Frontal cortex (tissue), 4 donors: ENCODE measurements around the gene TBC1D3B. TPM values are rescaled to one million over a fixed set of nuclear protein-coding genes. Genes with fewer than 3 reads are reported as not detected.
"Not testable (repeated sequence)": the region's sequence is repeated elsewhere in the genome, so short reads cannot be mapped to it uniquely, and the experiment has no call there.

Source experiments
- DNase-seq, 2 donors: peaks; one replicate each; pipeline ENCODE4 v3.0.0; 2012; ENCODE audit warnings: low spot score in 2 of 2
- FAIRE-seq: peaks from 2 replicates; lab custom pipeline; 2012; peaks lifted over from hg19 to GRCh38; lab: Jason Lieb, UNC
- total RNA-seq: library from RNA; depleted of rRNA; stranded (reverse); fragments of >200 nt; gene quantifications from one replicate; pipeline ENCODE4 v1.2.3, GENCODE V29; 2014
- donor health status: control.
- donor health status: control.
- donor health status: control.

The TBC1D3B gene
- total RNA-seq, 1 donor from 2014 or later = 1.6 TPM

GRCh38 chr17:36203335-36203734 is 26.9 kb upstream of the TBC1D3B start:
- FAIRE-seq (no peak), DNase-seq (no peak)

- not testable (repeated sequence) for DNase-seq, FAIRE-seq
These were observed 25.1 kb upstream of the TBC1D3B start for GRCh38 chr17:36201506-36201905.

- not testable (repeated sequence) for FAIRE-seq, DNase-seq
These were observed 24.7 kb upstream of the TBC1D3B start for GRCh38 chr17:36201102-36201501.

- DNase-seq (no peak), FAIRE-seq (no peak)
These were observed 22.5 kb upstream of the TBC1D3B start for GRCh38 chr17:36198831-36199465.

- FAIRE-seq (no peak), DNase-seq (no peak)
These were observed 20.9 kb upstream of the TBC1D3B start for GRCh38 chr17:36197387-36197703.

GRCh38 chr17:36196131-36196486 is 19.7 kb upstream of the TBC1D3B start:
- DNase-seq (no peak), FAIRE-seq (no peak)

- FAIRE-seq (no peak), DNase-seq (no peak)
These were observed 19.1 kb upstream of the TBC1D3B start for GRCh38 chr17:36195434-36196130.

- FAIRE-seq, DNase-seq: not testable (repeated sequence)
These were observed 18.5 kb upstream of the TBC1D3B start for GRCh38 chr17:36194832-36195433.

GRCh38 chr17:36194147-36194831 is 17.9 kb upstream of the TBC1D3B start:
- not testable (repeated sequence) for FAIRE-seq, DNase-seq

- DNase-seq = no peak
- FAIRE-seq = no peak
These were observed 16.9 kb upstream of the TBC1D3B start for GRCh38 chr17:36193216-36193775.

GRCh38 chr17:36190549-36191330 is 14.3 kb upstream of the TBC1D3B start:
- not testable (repeated sequence) for FAIRE-seq, DNase-seq

- not testable (repeated sequence) for FAIRE-seq, DNase-seq
These were observed 13.6 kb upstream of the TBC1D3B start for GRCh38 chr17:36189993-36190392.

- DNase-seq = no peak
- FAIRE-seq = no peak
These were observed 12.5 kb upstream of the TBC1D3B start for GRCh38 chr17:36188891-36189306.

GRCh38 chr17:36187943-36188665 is 11.7 kb upstream of the TBC1D3B start:
- not testable (repeated sequence) for DNase-seq, FAIRE-seq

GRCh38 chr17:36186810-36187763 is 10.7 kb upstream of the TBC1D3B start:
- not testable (repeated sequence) for FAIRE-seq, DNase-seq

GRCh38 chr17:36185416-36185815 is 9.0 kb upstream of the TBC1D3B start:
- no peak for DNase-seq
- FAIRE-seq = no peak

GRCh38 chr17:36184023-36184765 is 7.8 kb upstream of the TBC1D3B start:
- no peak for FAIRE-seq
- DNase-seq = no peak
